ENCODE results near the gene GDPD3.
"Not testable (repeated sequence)": the region's sequence is repeated elsewhere in the genome, so short reads cannot be mapped to it uniquely, and the experiment has no call there.

The GDPD3 gene

GRCh38 chr16:30113031-30113710 is at the start of gene GDPD3:
GDPD3 (minus strand) TSS chr16:30113537; CDS start chr16:30113478, 59 bp downstream.
- DNase-seq, result no peak

GRCh38 chr16:30157214-30157613 is 43.9 kb upstream of the GDPD3 start:
- no peak for DNase-seq

- DNase-seq, result no peak
Measured at GRCh38 chr16:30155188-30155587, 41.9 kb upstream of the GDPD3 start.

- DNase-seq, result no peak
Measured at GRCh38 chr16:30152517-30152916, 39.2 kb upstream of the GDPD3 start.

- no peak for DNase-seq
Measured at GRCh38 chr16:30151091-30151490, 37.8 kb upstream of the GDPD3 start.

GRCh38 chr16:30149250-30149930 is 36.1 kb upstream of the GDPD3 start:
- DNase-seq, result no peak

- no peak for DNase-seq
Measured at GRCh38 chr16:30147843-30148510, 34.6 kb upstream of the GDPD3 start.

- DNase-seq, result no peak
Measured at GRCh38 chr16:30145657-30146056, 32.3 kb upstream of the GDPD3 start.

GRCh38 chr16:30144917-30145316 is 31.6 kb upstream of the GDPD3 start:
- DNase-seq, result no peak

GRCh38 chr16:30144017-30144416 is 30.7 kb upstream of the GDPD3 start:
- DNase-seq, result no peak

GRCh38 chr16:30143347-30143702 is 30.0 kb upstream of the GDPD3 start:
- DNase-seq, result no peak

- DNase-seq, result no peak
Measured at GRCh38 chr16:30142672-30143346, 29.5 kb upstream of the GDPD3 start.

GRCh38 chr16:30141750-30142149 is 28.4 kb upstream of the GDPD3 start:
- DNase-seq, result no peak

GRCh38 chr16:30139583-30140481 is 26.5 kb upstream of the GDPD3 start:
- DNase-seq, result no peak

GRCh38 chr16:30137897-30138296 is 24.6 kb upstream of the GDPD3 start:
- no peak for DNase-seq

GRCh38 chr16:30136971-30137605 is 23.8 kb upstream of the GDPD3 start:
- DNase-seq, result no peak

- DNase-seq, result no peak
Measured at GRCh38 chr16:30132591-30132990, 19.3 kb upstream of the GDPD3 start.

- DNase-seq, result no peak
Measured at GRCh38 chr16:30131869-30132475, 18.6 kb upstream of the GDPD3 start.

GRCh38 chr16:30127993-30128392 is 14.7 kb upstream of the GDPD3 start:
- DNase-seq, result no peak

- DNase-seq, result not testable (repeated sequence)
Measured at GRCh38 chr16:30125690-30126089, 12.4 kb upstream of the GDPD3 start.

GRCh38 chr16:30124985-30125379 is 11.6 kb upstream of the GDPD3 start:
- DNase-seq, result no peak

Measured in stimulated activated CD4-positive, alpha-beta T cell treated with anti-CD3 and anti-CD28 coated beads, Interleukin-4, amount 100 ng/mL, for 4 hours (primary cell).